B cell (primary cell): ENCODE measurements around the gene PES1. TPM values are rescaled to one million over a fixed set of nuclear protein-coding genes. Genes with fewer than 3 reads are reported as not detected.

Experiments used
- ATAC-seq: fragments of 200-7000 bp; cut with Tn5 transposase; one replicate; pipeline ENCODE4 v1.10.0; 2021; ENCODE audit warnings: low read depth, mild to moderate bottlenecking, moderate number of reproducible peaks, moderate library complexity
- CTCF ChIA-PET: fragments of 350-600 bp; sonication (Branson Sonifier 250); formaldehyde crosslinking; loops from one replicate; lab custom pipeline; 2021; ENCODE audit warnings: antibody characterized with exemption, inconsistent platforms; lab: Charles Lee
- POLR2A ChIA-PET: fragments of 350-600 bp; sonication (Branson Sonifier 250); formaldehyde crosslinking; loops from one replicate; lab custom pipeline; 2021; ENCODE audit warnings: antibody characterized with exemption; lab: Charles Lee
- DNase-seq: peaks from one replicate; pipeline ENCODE4 v3.0.0; 2013
- H2AFZ ChIP-seq: 2 replicates; pipeline ENCODE4 v1.6.1; 2012; ENCODE audit warnings: mild to moderate bottlenecking, low read depth, low read length; ENCODE audit not compliant: insufficient read depth, poor library complexity, severe bottlenecking
- H3K27ac ChIP-seq, 2 donors: 1 replicate in 1 of 2; 2 replicates in 1 of 2; pipeline ENCODE4 v1.5.1; 2012 to 2013; ENCODE audit warnings: low read length in 2 of 2, mild to moderate bottlenecking in 2 of 2, moderate library complexity in 1 of 2
- H3K27me3 ChIP-seq, 4 experiments: fragments of 200-600 bp in 1 of 4; sonication (generic) in 1 of 4; replicated peaks in 1 of 4; 1 replicate in 2 of 4; 2 replicates in 2 of 4; pipeline versions ENCODE4 v1.6.1 to v1.7.0; 2013 to 2016; ENCODE audit warnings: low read length in 3 of 4, mild to moderate bottlenecking in 2 of 4, mixed read lengths in 1 of 4, moderate library complexity in 1 of 4; ENCODE audit not compliant: insufficient read depth in 4 of 4, control insufficient read depth in 3 of 4; ENCODE audit errors: control extremely low read depth in 1 of 4
- H3K36me3 ChIP-seq, 2 experiments: replicated peaks in 1 of 2; 1 replicate in 1 of 2; 2 replicates in 1 of 2; pipeline versions ENCODE4 v1.6.1 to v1.7.1; 2013; ENCODE audit warnings: low read length in 1 of 2; ENCODE audit not compliant: insufficient read depth in 2 of 2, control insufficient read depth in 1 of 2; ENCODE audit errors: control extremely low read depth in 1 of 2, extremely low read depth in 1 of 2
- H3K4me1 ChIP-seq, 2 donors: fragments of 200-600 bp in 1 of 2; sonication (generic) in 1 of 2; 1 replicate in 1 of 2; 2 replicates in 1 of 2; pipeline versions ENCODE4 v1.5.1 to v1.6.1; 2013 to 2017; ENCODE audit warnings: low read length in 2 of 2; ENCODE audit not compliant: control insufficient read depth in 2 of 2, insufficient read depth in 2 of 2
- H3K4me2 ChIP-seq: replicated peaks from 2 replicates; pipeline ENCODE3; 2012; ENCODE audit warnings: mild to moderate bottlenecking, low read depth, low read length; ENCODE audit not compliant: poor library complexity, severe bottlenecking
- H3K4me3 ChIP-seq, 5 experiments: fragments of 200-600 bp in 1 of 5; sonication (generic) in 1 of 5; 1 replicate in 3 of 5; 2 replicates in 2 of 5; pipeline versions ENCODE4 v1.5.1 to v1.7.0; 2011 to 2016; ENCODE audit warnings: low read length in 4 of 5, mild to moderate bottlenecking in 4 of 5, low read depth in 2 of 5, control low read depth in 1 of 5, moderate library complexity in 1 of 5; ENCODE audit not compliant: insufficient read depth in 1 of 5; ENCODE audit errors: control extremely low read depth in 1 of 5, extremely low read depth in 1 of 5
- H3K79me2 ChIP-seq: fragments of 200-600 bp; sonication (generic); one replicate; pipeline ENCODE4 v1.6.0; 2016; ENCODE audit warnings: low read length; ENCODE audit not compliant: control insufficient read depth, insufficient read depth
- H3K9ac ChIP-seq: fragments of 200-600 bp; sonication (generic); 2 replicates; pipeline ENCODE4 v1.6.1; 2017; ENCODE audit warnings: mild to moderate bottlenecking, low read length, moderate library complexity
- H3K9me3 ChIP-seq, 3 donors: one replicate each; pipeline versions ENCODE4 v1.6.1 to v1.7.1; 2013; ENCODE audit warnings: low read length in 2 of 3; ENCODE audit not compliant: control insufficient read depth in 2 of 3, insufficient read depth in 1 of 3; ENCODE audit errors: control extremely low read depth in 1 of 3
- H4K20me1 ChIP-seq: 2 replicates; pipeline ENCODE4 v1.6.0; 2012; ENCODE audit warnings: mild to moderate bottlenecking, low read length; ENCODE audit not compliant: insufficient read depth, control insufficient read depth, poor library complexity, severe bottlenecking
- H3K27ac Mint-ChIP-seq: one replicate; pipeline ENCODE4 v1.8.0; 2021; ENCODE audit warnings: mixed read lengths
- H3K27me3 Mint-ChIP-seq: one replicate; pipeline ENCODE4 v1.8.0; 2021; ENCODE audit warnings: mixed read lengths
- H3K4me1 Mint-ChIP-seq: one replicate; pipeline ENCODE4 v1.8.0; 2021; ENCODE audit warnings: mixed read lengths
- H3K4me3 Mint-ChIP-seq: one replicate; pipeline ENCODE4 v1.8.0; 2021; ENCODE audit warnings: mixed read lengths
- H3K9me3 Mint-ChIP-seq: one replicate; pipeline ENCODE4 v1.8.0; 2022; ENCODE audit warnings: mixed read lengths; ENCODE audit not compliant: insufficient read depth
- CTCF ChIP-seq: fragments of 200-600 bp; IDR thresholded peaks from one replicate; pipeline ENCODE4 v1.8.0; 2022; ENCODE audit warnings: antibody characterized with exemption, mild to moderate bottlenecking
- EZH2 ChIP-seq: IDR thresholded peaks from 2 replicates; pipeline ENCODE4 v1.6.1; 2012; ENCODE audit warnings: borderline replicate concordance, low read depth, mild to moderate bottlenecking, moderate library complexity, low read length; ENCODE audit not compliant: insufficient read depth, poor library complexity, severe bottlenecking
- WGBS: methylation state at CpG from one replicate; pipeline ENCODE4 v1.1.5; 2013; ENCODE audit warnings: missing lambda C conversion rate; ENCODE audit not compliant: insufficient coverage; 5-methylcytosine and 5-hydroxymethylcytosine counted together
- intact Hi-C: fragments of 100-400 bp; cut with micrococcal nuclease; formaldehyde crosslinking; loops from one replicate; pipeline ENCODE4 v1.10.0; 2022
- polyA plus RNA-seq: library from polyadenylated mRNA; depleted of rRNA; stranded (reverse); fragments of >200 nt; gene quantifications from 2 replicates; pipeline ENCODE4 v1.2.3, GENCODE V29; 2012
- total RNA-seq, 2 donors: library from RNA; stranded (reverse); fragments of 120-200 nt in 1 of 2; gene quantifications; 1 replicate in 1 of 2; 2 replicates in 1 of 2; pipeline versions ENCODE4 v1.2.3 to v1.2.4, GENCODE V29; 2013 to 2022

PES1 gene
- total and polyA plus RNA-seq, 2 donors (not counting 1 experiment from before 2014, with no cell fraction given) = 38.1 to 75.2 TPM

DNA sequence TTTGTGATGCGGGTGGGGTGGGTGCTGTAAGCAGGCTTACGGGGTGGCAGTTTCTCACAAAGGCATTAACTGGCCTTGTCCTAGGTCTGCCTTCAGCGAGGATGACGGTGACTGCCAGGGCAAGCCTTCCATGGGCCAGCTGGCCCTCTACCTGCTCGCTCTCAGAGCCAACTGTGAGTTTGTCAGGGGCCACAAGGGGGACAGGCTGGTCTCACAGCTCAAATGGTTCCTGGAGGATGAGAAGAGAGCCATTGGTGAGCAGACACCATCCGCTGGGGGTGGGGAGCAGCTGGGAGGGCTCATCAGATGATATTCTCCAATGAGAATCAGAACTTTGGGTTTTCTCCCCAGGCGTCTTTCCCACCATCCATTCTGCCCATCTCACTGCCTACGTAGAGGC lies 21.1 kb upstream of the PES1 start:
- ATAC-seq = no peak
- Histone ChIP-seq H3K27me3 (no peaks in the 10 kb centered on the region), H3K4me1 (peaks cover 0 to 19% of the 10 kb centered on the region in 2 donors), H3K27ac (no peak overlapping the region), H3K9me3 (no peaks in the 10 kb centered on the region), H2AFZ (no peak overlapping the region), H4K20me1 (no peaks in the 10 kb centered on the region), H3K4me2 (no peak overlapping the region), H3K36me3 (no peaks in the 10 kb centered on the region), H3K4me3 (no peak overlapping the region), H3K79me2 (no peaks in the 10 kb centered on the region), H3K9ac (no peak overlapping the region)
- ChIA-PET POLR2A (no interaction called here), CTCF (no interaction called here)
- Mint-ChIP-seq H3K27me3 (peaks cover 25% of the 10 kb centered on the region), H3K4me3 (no peak overlapping the region), H3K27ac (no peak overlapping the region), H3K4me1 (peaks cover 10% of the 10 kb centered on the region), H3K9me3 (no peaks in the 10 kb centered on the region)
- intact Hi-C loops = no loop called here
- TF ChIP-seq CTCF (no peak), EZH2 (no peak)
- no peak for DNase-seq
- WGBS = over 99% methylated on average over 5 of the region's 8 CpGs

DNA sequence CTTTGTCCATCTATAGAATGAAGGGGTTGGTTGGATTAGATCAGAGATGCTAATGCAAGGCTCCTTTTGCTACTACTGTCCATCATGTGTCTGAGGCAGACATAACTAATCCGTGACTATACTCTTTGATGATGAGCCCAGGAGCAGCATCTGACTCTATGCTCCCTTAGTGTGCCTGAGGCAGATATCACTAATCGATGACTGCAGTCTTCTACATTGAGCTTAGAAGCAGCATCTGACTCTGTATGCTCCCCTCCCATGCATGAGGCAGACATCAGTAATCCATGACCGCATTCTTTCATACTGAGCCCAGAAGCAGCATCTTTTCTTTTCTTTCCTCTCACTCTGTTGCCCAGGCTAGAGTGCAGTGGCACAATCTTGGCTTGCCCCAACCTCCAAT lies 19.5 kb upstream of the PES1 start:
- H4K20me1 ChIP-seq = no peaks in the 10 kb centered on the region
- H3K27ac ChIP-seq = no peak overlapping the region
- no peak overlapping the region for H3K4me2 ChIP-seq
- peaks cover 22% of the 10 kb centered on the region for H3K4me1 Mint-ChIP-seq
- ChIA-PET POLR2A (no interaction called here), CTCF (no interaction called here)
- no peaks in the 10 kb centered on the region for H3K9me3 Mint-ChIP-seq
- no peak for TF ChIP-seq EZH2
- no peak for TF ChIP-seq CTCF
- no peak for ATAC-seq
- no peaks in the 10 kb centered on the region for H3K36me3 ChIP-seq
- H3K27ac Mint-ChIP-seq = no peak overlapping the region
- no peak overlapping the region for H3K4me3 Mint-ChIP-seq
- no peak for DNase-seq
- H3K9ac ChIP-seq = no peak overlapping the region
- H3K4me1 ChIP-seq = peaks cover 11 to 34% of the 10 kb centered on the region in 2 donors
- no peaks in the 10 kb centered on the region for H3K9me3 ChIP-seq
- H3K27me3 Mint-ChIP-seq = peaks cover 23% of the 10 kb centered on the region
- H2AFZ ChIP-seq = no peak overlapping the region
- 100% methylated on average over 3 of the region's 3 CpGs for WGBS
- no peaks in the 10 kb centered on the region for H3K79me2 ChIP-seq
- intact Hi-C loops = no loop called here
- no peaks in the 10 kb centered on the region for H3K27me3 ChIP-seq
- no peak overlapping the region for H3K4me3 ChIP-seq
